ENCODE measurements around the gene GLG1. TPM values are rescaled to one million over a fixed set of nuclear protein-coding genes. Genes with fewer than 3 reads are reported as not detected.

GLG1 gene
- polyA plus RNA-seq, 2 of the 4 experiments (the other 2 are of a cell fraction), result 51.9 to 90.6 TPM

GRCh38 chr16:74477226-74477625, 129.7 kb downstream of the GLG1 start:
- no peaks in the 10 kb centered on the region for H3K9me3 ChIP-seq
- WGBS (ENCODE audit: missing lambda C conversion rate), result 25% methylated on average over 4 of the region's 4 CpGs
- ATAC-seq (no peak), FAIRE-seq (no peak), DNase-seq (ENCODE audit: low read depth in 1 of 2, low spot score in 1 of 2) (peak in 1 of 2 experiments; percentile 25)
- ChIA-PET CTCF (interaction anchor here (1.7 kb wide), 1 partner anchor 146 kb away, joined by 5 read pairs; no protein-coding TSS in a partner anchor), POLR2A (interaction anchor here (1.5 kb wide), 1 partner anchor 130 kb away, joined by 3 read pairs; the partner anchor contains the start of gene GLG1)
- peaks cover 46% of the 10 kb centered on the region for H3K4me1 ChIP-seq
- no peak overlapping the region for H3K27ac ChIP-seq
- H3K4me3 ChIP-seq, result no peak overlapping the region
- TF ChIP-seq RNF2 (IDR thresholded peaks at IDR 0.05; ENCODE audit: borderline replicate concordance, low read depth) (no peak), POLR2AphosphoS2 (conservative IDR thresholded peaks at IDR 0.05; ENCODE audit: low read length) (no peak), ZNF302 (CRISPR knock-in tag; IDR thresholded peaks at IDR 0.05) (no peak), NR3C1 (IDR thresholded peaks at IDR 0.05) (no peak), CBX8 (IDR thresholded peaks at IDR 0.05) (no peak), ELK1 (IDR thresholded peaks at IDR 0.05; ENCODE audit: low read depth, low read length) (no peak), CBX2 (IDR thresholded peaks at IDR 0.05; ENCODE audit: borderline replicate concordance, low read depth) (no peak), RAD21 (conservative IDR thresholded peaks at IDR 0.05 in 1 of 2, IDR thresholded peaks at IDR 0.05 in 1 of 2) (no peak)
- peak overlapping the region; percentile 45; the same call in 2 of the 3 replicates for H3K4me2 ChIP-seq

- no peak overlapping the region for H3K4me3 ChIP-seq
- H3K4me2 ChIP-seq, result no peak overlapping the region
- CTCF ChIA-PET, result interaction anchor here (0.6 to 1.4 kb wide), 4 partner anchors 14 to 148 kb away, joined by 3 to 4 read pairs (median 3); no protein-coding TSS in a partner anchor
- no peak for FAIRE-seq
- no peak overlapping the region for H3K27ac ChIP-seq
- POLR2A ChIA-PET, result no interaction called here
- peaks cover 24% of the 10 kb centered on the region for H3K4me1 ChIP-seq
- H3K9me3 ChIP-seq, result no peaks in the 10 kb centered on the region
- no peak for ATAC-seq
- DNase-seq (ENCODE audit: low read depth in 1 of 2, low spot score in 1 of 2), result no peak
- WGBS (ENCODE audit: missing lambda C conversion rate), result 96% methylated on average over 1 of the region's 1 CpG
- TF ChIP-seq RFX5 (IDR thresholded peaks at IDR 0.05) (no peak), POLR2AphosphoS2 (conservative IDR thresholded peaks at IDR 0.05; ENCODE audit: low read length) (no peak), CHD2 (IDR thresholded peaks at IDR 0.05; ENCODE audit: low read length, partially characterized antibody) (no peak), E2F6 (IDR thresholded peaks at IDR 0.05; ENCODE audit: borderline replicate concordance, low read depth) (no peak), HDAC2 (IDR thresholded peaks at IDR 0.05) (no peak), ZC3H11A (IDR thresholded peaks at IDR 0.05) (no peak), NPAS2 (CRISPR knock-in tag; IDR thresholded peaks at IDR 0.05; ENCODE audit: borderline replicate concordance) (no peak), KDM1A (IDR thresholded peaks at IDR 0.05; ENCODE audit: low read depth) (no peak), JUNB (IDR thresholded peaks at IDR 0.05) (no peak), MYC (IDR thresholded peaks at IDR 0.05; ENCODE audit: borderline replicate concordance, low read length) (no peak), RCOR1 (IDR thresholded peaks at IDR 0.05; ENCODE audit: low read depth, low read length) (no peak), NFE2L2 (conservative IDR thresholded peaks at IDR 0.05; ENCODE audit: low read length) (no peak), TP53 (CRISPR knock-in tag; IDR thresholded peaks at IDR 0.05) (no peak)
Observed at GRCh38 chr16:74474416-74474815, 132.5 kb downstream of the GLG1 start.

- H3K4me3 ChIP-seq, result no peak overlapping the region
- no peaks in the 10 kb centered on the region for H3K9me3 ChIP-seq
- ChIA-PET CTCF (interaction anchor here (0.6 to 0.7 kb wide), 3 partner anchors 239 to 1195 kb away, joined by 3 to 4 read pairs (median 3); no protein-coding TSS in a partner anchor), POLR2A (no interaction called here)
- FAIRE-seq, result no peak
- DNase-seq (ENCODE audit: low read depth in 1 of 2, low spot score in 1 of 2), result no peak
- WGBS (ENCODE audit: missing lambda C conversion rate), result 76% methylated on average over 3 of the region's 3 CpGs
- no peak for ATAC-seq
- no peak overlapping the region for H3K4me2 ChIP-seq
- H3K4me1 ChIP-seq, result peaks cover 10% of the 10 kb centered on the region
- H3K27ac ChIP-seq, result no peak overlapping the region
- TF ChIP-seq BCL3 (IDR thresholded peaks at IDR 0.05) (no peak), ATOH8 (CRISPR knock-in tag; IDR thresholded peaks at IDR 0.05; ENCODE audit: low read depth) (no peak), HES2 (IDR thresholded peaks at IDR 0.05) (no peak), CHD4 (IDR thresholded peaks at IDR 0.05; ENCODE audit: borderline replicate concordance) (no peak), MAZ (IDR thresholded peaks at IDR 0.05; ENCODE audit: borderline replicate concordance, low read depth, low read length) (no peak), TP53 (CRISPR knock-in tag; IDR thresholded peaks at IDR 0.05) (no peak), KDM1A (IDR thresholded peaks at IDR 0.05; ENCODE audit: low read depth) (no peak), POLR2A (IDR thresholded peaks at IDR 0.05; ENCODE audit: low read length) (no peak), JUN (IDR thresholded peaks at IDR 0.05) (no peak), HMGXB4 (CRISPR knock-in tag; IDR thresholded peaks at IDR 0.05; ENCODE audit: borderline replicate concordance) (no peak)
Observed at GRCh38 chr16:74472540-74472939, 134.4 kb downstream of the GLG1 start.

Measured in A549 (cell line).